HEK293 (cell line): ENCODE results near the gene CUL3.

Experiments
- CTCF ChIA-PET: fragments of 350-600 bp; formaldehyde crosslinking; extraction: SDS; loops from one replicate; lab custom pipeline; 2021; ENCODE audit warnings: antibody characterized with exemption; lab: Yijun Ruan, JAX
- POLR2A ChIA-PET: fragments of 300-600 bp; formaldehyde crosslinking; extraction: SDS; loops from one replicate; lab custom pipeline; 2020; ENCODE audit warnings: antibody characterized with exemption, inconsistent platforms; lab: Yijun Ruan, JAX
- H3K27ac ChIP-seq: fragments of 200-500 bp; sonication (Bioruptor generic); 2 replicates; pipeline ENCODE4 v1.5.1; 2014; ENCODE audit warnings: low read depth, low read length, control low read depth, inconsistent platforms; ENCODE audit errors: extremely low read depth
- H3K36me3 ChIP-seq, 2 experiments: fragments of 200-500 bp in 1 of 2; sonication (Bioruptor generic) in 1 of 2; 1 replicate in 1 of 2; 2 replicates in 1 of 2; pipeline ENCODE4 v1.5.1; 2014 to 2017; ENCODE audit warnings: inconsistent platforms in 2 of 2, low read length in 2 of 2; ENCODE audit not compliant: control insufficient read depth in 2 of 2, insufficient read depth in 1 of 2
- H3K4me1 ChIP-seq: fragments of 200-500 bp; sonication (Bioruptor generic); 2 replicates; pipeline ENCODE4 v1.5.1; 2014; ENCODE audit warnings: mild to moderate bottlenecking, low read length, inconsistent platforms; ENCODE audit not compliant: control insufficient read depth, insufficient read depth
- H3K4me3 ChIP-seq: 2 replicates; pipeline ENCODE4 v1.5.1; 2011; ENCODE audit warnings: low read depth, mild to moderate bottlenecking, control low read depth, low read length, moderate library complexity
- H3K9me3 ChIP-seq: fragments of 200-500 bp; sonication (Bioruptor generic); 2 replicates; pipeline ENCODE4 v1.5.1; 2014; ENCODE audit warnings: low read depth, low read length, inconsistent platforms; ENCODE audit not compliant: control insufficient read depth, insufficient read depth
- HOXA7 ChIP-seq: sonication (generic); formaldehyde crosslinking; IDR thresholded peaks from 2 replicates; pipeline ENCODE4 v1.8.1; 2022; ENCODE audit warnings: missing genetic modification reagents, borderline replicate concordance
- KLF7 ChIP-seq: fragments of 450-650 bp; formaldehyde crosslinking; IDR thresholded peaks from 2 replicates; pipeline ENCODE4 v1.5.1; 2016; ENCODE audit warnings: missing biosample characterization, missing genetic modification characterization, borderline replicate concordance
- PRDM1 ChIP-seq: fragments of 450-650 bp; formaldehyde crosslinking; IDR thresholded peaks from 2 replicates; pipeline ENCODE4; 2016; ENCODE audit warnings: missing biosample characterization, missing genetic modification characterization
- SP3 ChIP-seq: fragments of 450-650 bp; formaldehyde crosslinking; IDR thresholded peaks from 2 replicates; pipeline ENCODE4 v1.5.1; 2016; ENCODE audit warnings: missing biosample characterization, missing genetic modification characterization
- ZNF10 ChIP-seq: fragments of 450-650 bp; formaldehyde crosslinking; IDR thresholded peaks from 2 replicates; pipeline ENCODE4 v1.5.1; 2017; ENCODE audit warnings: missing biosample characterization, missing genetic modification characterization
- ZNF112 ChIP-seq: fragments of 450-650 bp; formaldehyde crosslinking; IDR thresholded peaks from 2 replicates; pipeline ENCODE4 v1.5.0; 2017; ENCODE audit warnings: missing biosample characterization, missing genetic modification characterization
- ZNF121 ChIP-seq: fragments of 450-650 bp; formaldehyde crosslinking; IDR thresholded peaks from 2 replicates; pipeline ENCODE4 v1.5.1; 2016; ENCODE audit warnings: missing biosample characterization, missing genetic modification characterization
- ZNF248 ChIP-seq: fragments of 450-650 bp; formaldehyde crosslinking; IDR thresholded peaks from 2 replicates; pipeline ENCODE4 v1.5.1; 2017; ENCODE audit warnings: missing biosample characterization, missing genetic modification characterization
- ZNF274 ChIP-seq, 2 experiments: fragments of 200-500 bp in 1 of 2; fragments of 450-650 bp in 1 of 2; sonication (Bioruptor generic) in 1 of 2; formaldehyde crosslinking in 1 of 2; IDR thresholded peaks; 2 replicates each; pipeline versions ENCODE4 v1.5.1 to v1.6.1; 2014 to 2016; ENCODE audit warnings: borderline replicate concordance in 1 of 2, inconsistent platforms in 1 of 2, low read length in 1 of 2, missing biosample characterization in 1 of 2, missing genetic modification characterization in 1 of 2
- ZNF341 ChIP-seq: fragments of 450-650 bp; formaldehyde crosslinking; IDR thresholded peaks from 2 replicates; pipeline ENCODE4; 2016; ENCODE audit warnings: low read depth, missing biosample characterization, missing genetic modification characterization
- ZNF350 ChIP-seq: fragments of 450-650 bp; formaldehyde crosslinking; IDR thresholded peaks from 2 replicates; pipeline ENCODE4 v1.5.0; 2017; ENCODE audit warnings: missing biosample characterization, mild to moderate bottlenecking, missing genetic modification characterization
- ZNF426 ChIP-seq: fragments of 450-650 bp; formaldehyde crosslinking; IDR thresholded peaks from 2 replicates; pipeline ENCODE4 v1.5.1; 2017; ENCODE audit warnings: missing biosample characterization, missing genetic modification characterization, mild to moderate bottlenecking, inconsistent platforms, moderate library complexity
- ZNF521 ChIP-seq: fragments of 450-650 bp; formaldehyde crosslinking; IDR thresholded peaks from 2 replicates; pipeline ENCODE4 v1.5.1; 2017; ENCODE audit warnings: missing biosample characterization, mild to moderate bottlenecking, missing genetic modification characterization
- ZNF544 ChIP-seq: fragments of 450-650 bp; formaldehyde crosslinking; IDR thresholded peaks from 2 replicates; pipeline ENCODE4 v1.5.0; 2017; ENCODE audit warnings: missing biosample characterization, missing genetic modification characterization
- ZNF555 ChIP-seq: fragments of 450-650 bp; formaldehyde crosslinking; conservative IDR thresholded peaks from 2 replicates; pipeline ENCODE4 v1.5.1; 2017; ENCODE audit warnings: missing biosample characterization, mild to moderate bottlenecking, missing genetic modification characterization, inconsistent platforms
- ZNF600 ChIP-seq: fragments of 450-650 bp; formaldehyde crosslinking; IDR thresholded peaks from 2 replicates; pipeline ENCODE4 v1.5.1; 2016; ENCODE audit warnings: missing biosample characterization, missing genetic modification characterization
- ZNF658 ChIP-seq: fragments of 450-650 bp; formaldehyde crosslinking; IDR thresholded peaks from 2 replicates; pipeline ENCODE4; 2016; ENCODE audit warnings: missing biosample characterization, missing genetic modification characterization
- ZNF747 ChIP-seq: fragments of 450-650 bp; formaldehyde crosslinking; IDR thresholded peaks from 2 replicates; pipeline ENCODE4 v1.5.1; 2016; ENCODE audit warnings: missing biosample characterization, missing genetic modification characterization
- TF ChIP-seq, protein P1 (sequence below): fragments of 450-650 bp; formaldehyde crosslinking; IDR thresholded peaks from 2 replicates; pipeline ENCODE4 v1.5.1; 2016; ENCODE audit warnings: missing biosample characterization, missing genetic modification characterization
- TF ChIP-seq, protein P2 (sequence below): fragments of 450-650 bp; formaldehyde crosslinking; IDR thresholded peaks from 2 replicates; pipeline ENCODE4 v1.5.1; 2016; ENCODE audit warnings: missing biosample characterization, missing genetic modification characterization
- TF ChIP-seq, protein P3 (sequence below): fragments of 450-650 bp; formaldehyde crosslinking; IDR thresholded peaks from 2 replicates; pipeline ENCODE4 v1.5.1; 2016; ENCODE audit warnings: missing biosample characterization, missing genetic modification characterization
- TF ChIP-seq, protein P4 (sequence below): fragments of 450-650 bp; formaldehyde crosslinking; IDR thresholded peaks from 2 replicates; pipeline ENCODE4 v1.5.1; 2016; ENCODE audit warnings: missing biosample characterization, missing genetic modification characterization

The CUL3 gene

DNA sequence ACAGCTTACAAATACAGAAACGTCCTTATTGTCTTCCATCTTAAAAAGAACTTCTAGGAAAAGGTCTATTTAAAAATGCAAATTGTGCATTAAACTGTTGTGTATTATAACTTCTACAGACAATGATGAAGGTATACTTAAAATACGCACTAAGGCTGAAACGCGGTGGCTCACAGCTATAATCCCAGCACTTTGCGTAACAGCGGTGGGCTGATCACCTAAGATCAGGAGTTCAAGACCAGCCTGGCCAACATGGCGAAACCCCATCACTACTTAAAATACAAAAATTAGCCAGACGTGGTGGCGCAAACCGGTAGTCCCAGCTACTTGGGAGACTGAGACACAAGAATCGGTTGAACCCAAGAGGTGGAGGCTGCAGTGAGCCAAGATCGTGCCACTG is 4.9 kb downstream of the CUL3 start:
- POLR2A ChIA-PET: no interaction called here
- no peak for TF ChIP-seq HOXA7 (CRISPR knock-in tag)
- TF ChIP-seq ZNF274 (IDR thresholded peaks at IDR 0.05; ENCODE audit: low read length): no peak
- TF ChIP-seq ZNF274 (tag by site-specific recombination; IDR thresholded peaks at IDR 0.05; ENCODE audit: borderline replicate concordance): no peak
- CTCF ChIA-PET: no interaction called here
- H3K27ac ChIP-seq: no peak overlapping the region
- no peaks in the 10 kb centered on the region for H3K9me3 ChIP-seq
- H3K36me3 ChIP-seq: peaks cover 0 to 11% of the 10 kb centered on the region in 2 experiments; a peak in 2 of 3 replicates
- H3K4me1 ChIP-seq: peaks cover 3% of the 10 kb centered on the region; the same call in 1 of the 2 replicates
- no peak overlapping the region for H3K4me3 ChIP-seq

DNA sequence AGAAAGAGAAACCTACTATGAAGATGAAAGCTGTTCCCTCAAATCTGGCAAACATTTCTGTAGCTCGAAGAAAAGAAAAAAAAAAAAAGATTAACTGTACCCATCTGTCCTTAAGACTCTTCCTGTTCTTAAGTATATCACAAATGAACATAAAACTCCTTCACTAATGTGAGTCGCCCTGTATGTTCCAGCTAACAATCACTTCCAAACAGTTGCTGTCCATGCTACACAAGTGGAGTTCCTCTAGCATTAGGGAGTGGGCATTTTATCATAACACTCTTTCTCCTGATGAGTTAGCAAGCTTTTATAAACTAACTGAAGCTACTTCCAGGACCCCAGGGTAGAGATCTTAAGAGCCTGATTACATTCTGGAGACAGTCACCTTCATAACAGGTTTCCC is 5.8 kb downstream of the CUL3 start:
- H3K4me1 ChIP-seq: peaks cover 9% of the 10 kb centered on the region; the same call in 1 of the 2 replicates

DNA sequence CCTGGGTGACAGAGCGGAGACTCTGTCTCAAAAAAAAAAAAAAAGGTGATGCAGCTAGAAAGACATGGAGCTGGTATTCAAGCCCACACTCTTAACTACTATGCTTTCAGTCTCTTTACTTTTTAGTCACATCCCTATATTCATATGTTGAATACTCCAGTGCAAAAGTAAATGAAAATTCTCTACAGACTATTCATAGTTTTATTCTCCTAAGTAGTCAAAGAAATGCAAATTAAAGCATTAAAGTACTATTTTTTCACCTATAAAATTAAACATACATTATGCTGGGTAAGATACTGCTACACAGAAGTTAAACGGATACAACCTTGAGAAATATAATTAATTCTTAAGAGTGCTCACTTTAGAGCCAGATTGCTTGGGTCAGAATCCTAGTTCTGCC is 7.6 kb downstream of the CUL3 start:
- ChIA-PET CTCF (no interaction called here), POLR2A (interaction anchor here (0.7 kb wide), 1 partner anchor 28 kb away, joined by 3 read pairs; no protein-coding TSS in a partner anchor)
- no peaks in the 10 kb centered on the region for H3K9me3 ChIP-seq
- peaks cover 18% of the 10 kb centered on the region; the same call in 1 of the 2 replicates for H3K4me1 ChIP-seq
- peaks cover 0 to 5% of the 10 kb centered on the region in 2 experiments; a peak in 2 of 3 replicates for H3K36me3 ChIP-seq
- no peak overlapping the region for H3K27ac ChIP-seq
- no peak overlapping the region for H3K4me3 ChIP-seq
- TF ChIP-seq, protein P1, sequence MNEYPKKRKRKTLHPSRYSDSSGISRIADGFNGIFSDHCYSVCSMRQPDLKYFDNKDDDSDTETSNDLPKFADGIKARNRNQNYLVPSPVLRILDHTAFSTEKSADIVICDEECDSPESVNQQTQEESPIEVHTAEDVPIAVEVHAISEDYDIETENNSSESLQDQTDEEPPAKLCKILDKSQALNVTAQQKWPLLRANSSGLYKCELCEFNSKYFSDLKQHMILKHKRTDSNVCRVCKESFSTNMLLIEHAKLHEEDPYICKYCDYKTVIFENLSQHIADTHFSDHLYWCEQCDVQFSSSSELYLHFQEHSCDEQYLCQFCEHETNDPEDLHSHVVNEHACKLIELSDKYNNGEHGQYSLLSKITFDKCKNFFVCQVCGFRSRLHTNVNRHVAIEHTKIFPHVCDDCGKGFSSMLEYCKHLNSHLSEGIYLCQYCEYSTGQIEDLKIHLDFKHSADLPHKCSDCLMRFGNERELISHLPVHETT (tag by site-specific recombination): no peak
- no peak for TF ChIP-seq KLF7 (tag by site-specific recombination)
- no peak for TF ChIP-seq ZNF350 (tag by site-specific recombination)
- no peak for TF ChIP-seq ZNF426 (tag by site-specific recombination)
- TF ChIP-seq, protein P2, sequence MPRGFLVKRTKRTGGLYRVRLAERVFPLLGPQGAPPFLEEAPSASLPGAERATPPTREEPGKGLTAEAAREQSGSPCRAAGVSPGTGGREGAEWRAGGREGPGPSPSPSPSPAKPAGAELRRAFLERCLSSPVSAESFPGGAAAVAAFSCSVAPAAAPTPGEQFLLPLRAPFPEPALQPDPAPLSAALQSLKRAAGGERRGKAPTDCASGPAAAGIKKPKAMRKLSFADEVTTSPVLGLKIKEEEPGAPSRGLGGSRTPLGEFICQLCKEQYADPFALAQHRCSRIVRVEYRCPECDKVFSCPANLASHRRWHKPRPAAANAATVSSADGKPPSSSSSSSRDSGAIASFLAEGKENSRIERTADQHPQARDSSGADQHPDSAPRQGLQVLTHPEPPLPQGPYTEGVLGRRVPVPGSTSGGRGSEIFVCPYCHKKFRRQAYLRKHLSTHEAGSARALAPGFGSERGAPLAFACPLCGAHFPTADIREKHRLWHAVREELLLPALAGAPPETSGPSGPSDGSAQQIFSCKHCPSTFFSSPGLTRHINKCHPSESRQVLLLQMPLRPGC (tag by site-specific recombination): no peak
- no peak for TF ChIP-seq ZNF341 (tag by site-specific recombination)
- no peak for TF ChIP-seq SP3
- TF ChIP-seq ZNF600 (tag by site-specific recombination): no peak
- TF ChIP-seq ZNF521 (tag by site-specific recombination): no peak
- TF ChIP-seq, protein P3, sequence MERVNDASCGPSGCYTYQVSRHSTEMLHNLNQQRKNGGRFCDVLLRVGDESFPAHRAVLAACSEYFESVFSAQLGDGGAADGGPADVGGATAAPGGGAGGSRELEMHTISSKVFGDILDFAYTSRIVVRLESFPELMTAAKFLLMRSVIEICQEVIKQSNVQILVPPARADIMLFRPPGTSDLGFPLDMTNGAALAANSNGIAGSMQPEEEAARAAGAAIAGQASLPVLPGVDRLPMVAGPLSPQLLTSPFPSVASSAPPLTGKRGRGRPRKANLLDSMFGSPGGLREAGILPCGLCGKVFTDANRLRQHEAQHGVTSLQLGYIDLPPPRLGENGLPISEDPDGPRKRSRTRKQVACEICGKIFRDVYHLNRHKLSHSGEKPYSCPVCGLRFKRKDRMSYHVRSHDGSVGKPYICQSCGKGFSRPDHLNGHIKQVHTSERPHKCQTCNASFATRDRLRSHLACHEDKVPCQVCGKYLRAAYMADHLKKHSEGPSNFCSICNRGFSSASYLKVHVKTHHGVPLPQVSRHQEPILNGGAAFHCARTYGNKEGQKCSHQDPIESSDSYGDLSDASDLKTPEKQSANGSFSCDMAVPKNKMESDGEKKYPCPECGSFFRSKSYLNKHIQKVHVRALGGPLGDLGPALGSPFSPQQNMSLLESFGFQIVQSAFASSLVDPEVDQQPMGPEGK (tag by site-specific recombination): no peak
- TF ChIP-seq ZNF121 (tag by site-specific recombination): no peak
- no peak for TF ChIP-seq ZNF555 (tag by site-specific recombination)
- no peak for TF ChIP-seq ZNF658 (tag by site-specific recombination)
- no peak for TF ChIP-seq ZNF747 (tag by site-specific recombination)
- TF ChIP-seq ZNF112 (tag by site-specific recombination): no peak
- no peak for TF ChIP-seq ZNF544

More for the DNA sequence above, 5.8 kb downstream of the CUL3 start:
- Histone ChIP-seq H3K9me3 (no peaks in the 10 kb centered on the region), H3K27ac (no peak overlapping the region), H3K4me3 (no peak overlapping the region), H3K36me3 (peaks cover 0 to 11% of the 10 kb centered on the region in 2 experiments; a peak in 2 of 3 replicates)
- ChIA-PET CTCF (no interaction called here), POLR2A (interaction anchor here (0.7 kb wide), 2 partner anchors 54 to 81 kb away, joined by 5 to 6 read pairs; no protein-coding TSS in a partner anchor)
- no peak for TF ChIP-seq ZNF248 (tag by site-specific recombination)
- TF ChIP-seq, protein P4, sequence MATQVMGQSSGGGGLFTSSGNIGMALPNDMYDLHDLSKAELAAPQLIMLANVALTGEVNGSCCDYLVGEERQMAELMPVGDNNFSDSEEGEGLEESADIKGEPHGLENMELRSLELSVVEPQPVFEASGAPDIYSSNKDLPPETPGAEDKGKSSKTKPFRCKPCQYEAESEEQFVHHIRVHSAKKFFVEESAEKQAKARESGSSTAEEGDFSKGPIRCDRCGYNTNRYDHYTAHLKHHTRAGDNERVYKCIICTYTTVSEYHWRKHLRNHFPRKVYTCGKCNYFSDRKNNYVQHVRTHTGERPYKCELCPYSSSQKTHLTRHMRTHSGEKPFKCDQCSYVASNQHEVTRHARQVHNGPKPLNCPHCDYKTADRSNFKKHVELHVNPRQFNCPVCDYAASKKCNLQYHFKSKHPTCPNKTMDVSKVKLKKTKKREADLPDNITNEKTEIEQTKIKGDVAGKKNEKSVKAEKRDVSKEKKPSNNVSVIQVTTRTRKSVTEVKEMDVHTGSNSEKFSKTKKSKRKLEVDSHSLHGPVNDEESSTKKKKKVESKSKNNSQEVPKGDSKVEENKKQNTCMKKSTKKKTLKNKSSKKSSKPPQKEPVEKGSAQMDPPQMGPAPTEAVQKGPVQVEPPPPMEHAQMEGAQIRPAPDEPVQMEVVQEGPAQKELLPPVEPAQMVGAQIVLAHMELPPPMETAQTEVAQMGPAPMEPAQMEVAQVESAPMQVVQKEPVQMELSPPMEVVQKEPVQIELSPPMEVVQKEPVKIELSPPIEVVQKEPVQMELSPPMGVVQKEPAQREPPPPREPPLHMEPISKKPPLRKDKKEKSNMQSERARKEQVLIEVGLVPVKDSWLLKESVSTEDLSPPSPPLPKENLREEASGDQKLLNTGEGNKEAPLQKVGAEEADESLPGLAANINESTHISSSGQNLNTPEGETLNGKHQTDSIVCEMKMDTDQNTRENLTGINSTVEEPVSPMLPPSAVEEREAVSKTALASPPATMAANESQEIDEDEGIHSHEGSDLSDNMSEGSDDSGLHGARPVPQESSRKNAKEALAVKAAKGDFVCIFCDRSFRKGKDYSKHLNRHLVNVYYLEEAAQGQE: peak; percentile 60
- 0 out of 2 replicates have a peak, but pooled peaks have one; percentile 34 for TF ChIP-seq PRDM1 (tag by site-specific recombination)
- TF ChIP-seq ZNF10 (tag by site-specific recombination): 0 out of 2 replicates have a peak, but pooled peaks have one; percentile 29
